Measurements from ENCODE around the gene HCN1.

The HCN1 gene

GRCh38 chr5:45281081-45281480, 415.1 kb downstream of the HCN1 start:
- H3K4me1 ChIP-seq (ENCODE audit: control insufficient read depth, insufficient read depth, low read length), result no peaks in the 10 kb centered on the region
- no peaks in the 10 kb centered on the region for H3K9me3 ChIP-seq (ENCODE audit: control insufficient read depth, insufficient read depth, low read depth, low read length)
- POLR2A ChIA-PET, result no interaction called here
- TF ChIP-seq ZBTB1 (tag by site-specific recombination; IDR thresholded peaks at IDR 0.05) (no peak), ZNF211 (tag by site-specific recombination; IDR thresholded peaks at IDR 0.05; ENCODE audit: low read depth) (no peak)
- H3K27ac ChIP-seq (ENCODE audit: extremely low read depth, low read depth, low read length), result no peak overlapping the region
- H3K4me3 ChIP-seq (ENCODE audit: low read depth, low read length), result no peak overlapping the region
- CTCF ChIA-PET, result no interaction called here
- H3K36me3 ChIP-seq (ENCODE audit: control insufficient read depth in 2 of 2, insufficient read depth in 1 of 2, low read length in 2 of 2), result no peaks in the 10 kb centered on the region

DNA sequence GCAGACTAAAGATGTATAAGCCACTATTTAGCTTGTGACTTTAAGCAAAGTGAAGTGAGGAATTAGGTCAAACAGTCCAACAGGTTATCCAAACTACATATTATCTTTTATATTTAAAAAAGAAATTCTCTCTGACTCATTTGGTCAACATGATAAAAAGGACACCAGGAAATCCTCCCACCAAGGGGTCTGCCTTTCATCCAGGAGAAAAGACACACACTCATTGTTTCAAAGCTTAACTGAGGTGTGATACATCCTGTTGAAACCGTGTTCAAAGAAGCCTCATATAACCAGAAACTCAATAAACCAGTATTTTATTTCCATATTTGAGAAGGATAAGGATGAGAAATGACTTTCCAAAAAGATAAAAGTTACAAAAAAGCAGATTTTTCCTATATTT, 417.1 kb downstream of the HCN1 start:
- H3K36me3 ChIP-seq (ENCODE audit: control insufficient read depth in 2 of 2, insufficient read depth in 1 of 2, low read length in 2 of 2), result no peaks in the 10 kb centered on the region
- no peaks in the 10 kb centered on the region for H3K4me1 ChIP-seq (ENCODE audit: control insufficient read depth, insufficient read depth, low read length)
- no peak overlapping the region for H3K4me3 ChIP-seq (ENCODE audit: low read depth, low read length)
- TF ChIP-seq ZNF660 (tag by site-specific recombination; IDR thresholded peaks at IDR 0.05), result no peak
- no peak for TF ChIP-seq ZNF530 (tag by site-specific recombination; IDR thresholded peaks at IDR 0.05; ENCODE audit: low read depth)
- no peak for TF ChIP-seq EGR2 (tag by site-specific recombination; IDR thresholded peaks at IDR 0.05; ENCODE audit: low read depth)
- TF ChIP-seq ZNF23 (tag by site-specific recombination; IDR thresholded peaks at IDR 0.05; ENCODE audit: borderline replicate concordance), result no peak
- TF ChIP-seq ELK4 (IDR thresholded peaks at IDR 0.05; ENCODE audit: borderline replicate concordance, low read depth, low read length), result no peak
- no peak for TF ChIP-seq ZNF423 (tag by site-specific recombination; IDR thresholded peaks at IDR 0.05)
- TF ChIP-seq YY1 (tag by site-specific recombination; IDR thresholded peaks at IDR 0.05), result no peak
- TF ChIP-seq TRIM28 (IDR thresholded peaks at IDR 0.05; ENCODE audit: borderline replicate concordance, low read length), result no peak
- no peak for TF ChIP-seq ZNF274 (IDR thresholded peaks at IDR 0.05; ENCODE audit: low read length)
- TF ChIP-seq ZNF274 (tag by site-specific recombination; IDR thresholded peaks at IDR 0.05; ENCODE audit: borderline replicate concordance), result no peak
- ChIA-PET CTCF (interaction anchor here (0.6 kb wide), 1 partner anchor 42 kb away, joined by 3 read pairs; no protein-coding TSS in a partner anchor), POLR2A (no interaction called here)
- no peaks in the 10 kb centered on the region for H3K9me3 ChIP-seq (ENCODE audit: control insufficient read depth, insufficient read depth, low read depth, low read length)
- H3K27ac ChIP-seq (ENCODE audit: extremely low read depth, low read depth, low read length), result no peak overlapping the region

DNA sequence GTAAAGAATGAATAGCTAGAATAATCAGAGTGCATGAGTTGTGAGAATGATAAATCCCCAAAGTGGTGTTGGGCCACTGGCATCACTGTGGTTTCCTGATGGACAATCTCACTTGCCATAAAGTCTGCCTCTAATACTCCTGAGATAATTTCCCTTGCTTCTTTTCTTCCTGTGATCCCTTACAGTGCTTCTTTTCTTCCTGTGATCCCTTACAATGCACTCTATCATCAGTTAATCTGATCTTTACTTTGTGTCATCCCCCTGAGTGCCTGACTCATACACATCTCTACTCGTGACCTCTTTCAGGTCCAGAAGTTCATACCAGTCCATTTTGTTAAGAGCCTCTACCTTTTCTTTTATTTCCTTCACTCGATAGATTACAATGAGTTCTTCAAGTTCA, 418.3 kb downstream of the HCN1 start:
- TF ChIP-seq ZNF335 (tag by site-specific recombination; conservative IDR thresholded peaks at IDR 0.05), result no peak
- no peak for TF ChIP-seq ZNF248 (tag by site-specific recombination; IDR thresholded peaks at IDR 0.05)
- TF ChIP-seq ZNF138 (tag by site-specific recombination; IDR thresholded peaks at IDR 0.05; ENCODE audit: borderline replicate concordance), result no peak
- TF ChIP-seq ZNF776 (tag by site-specific recombination; IDR thresholded peaks at IDR 0.05; ENCODE audit: borderline replicate concordance), result no peak
- no peak for TF ChIP-seq FEZF1 (tag by site-specific recombination; IDR thresholded peaks at IDR 0.05)
- TF ChIP-seq ZNF394 (tag by site-specific recombination; IDR thresholded peaks at IDR 0.05; ENCODE audit: borderline replicate concordance), result no peak
- TF ChIP-seq ZSCAN23 (tag by site-specific recombination; IDR thresholded peaks at IDR 0.05), result no peak
- no peak for TF ChIP-seq KLF16 (tag by site-specific recombination; IDR thresholded peaks at IDR 0.05)
- no peak for TF ChIP-seq ZNF596 (tag by site-specific recombination; IDR thresholded peaks at IDR 0.05)
- no peak for TF ChIP-seq ZSCAN30 (tag by site-specific recombination; IDR thresholded peaks at IDR 0.05)
- TF ChIP-seq ZNF561 (tag by site-specific recombination; IDR thresholded peaks at IDR 0.05; ENCODE audit: borderline replicate concordance), result no peak
- TF ChIP-seq ZNF571 (tag by site-specific recombination; IDR thresholded peaks at IDR 0.05), result no peak
- no peak for TF ChIP-seq KLF1 (tag by site-specific recombination; IDR thresholded peaks at IDR 0.05)
- TF ChIP-seq ZNF544 (tag by site-specific recombination; IDR thresholded peaks at IDR 0.05), result no peak
- no peak for TF ChIP-seq OVOL3 (tag by site-specific recombination; IDR thresholded peaks at IDR 0.05)
- TF ChIP-seq, protein P1, sequence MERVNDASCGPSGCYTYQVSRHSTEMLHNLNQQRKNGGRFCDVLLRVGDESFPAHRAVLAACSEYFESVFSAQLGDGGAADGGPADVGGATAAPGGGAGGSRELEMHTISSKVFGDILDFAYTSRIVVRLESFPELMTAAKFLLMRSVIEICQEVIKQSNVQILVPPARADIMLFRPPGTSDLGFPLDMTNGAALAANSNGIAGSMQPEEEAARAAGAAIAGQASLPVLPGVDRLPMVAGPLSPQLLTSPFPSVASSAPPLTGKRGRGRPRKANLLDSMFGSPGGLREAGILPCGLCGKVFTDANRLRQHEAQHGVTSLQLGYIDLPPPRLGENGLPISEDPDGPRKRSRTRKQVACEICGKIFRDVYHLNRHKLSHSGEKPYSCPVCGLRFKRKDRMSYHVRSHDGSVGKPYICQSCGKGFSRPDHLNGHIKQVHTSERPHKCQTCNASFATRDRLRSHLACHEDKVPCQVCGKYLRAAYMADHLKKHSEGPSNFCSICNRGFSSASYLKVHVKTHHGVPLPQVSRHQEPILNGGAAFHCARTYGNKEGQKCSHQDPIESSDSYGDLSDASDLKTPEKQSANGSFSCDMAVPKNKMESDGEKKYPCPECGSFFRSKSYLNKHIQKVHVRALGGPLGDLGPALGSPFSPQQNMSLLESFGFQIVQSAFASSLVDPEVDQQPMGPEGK (tag by site-specific recombination; IDR thresholded peaks at IDR 0.05), result no peak
- no peak for TF ChIP-seq ZNF184 (tag by site-specific recombination; IDR thresholded peaks at IDR 0.05)
- no peak for TF ChIP-seq MEIS1 (CRISPR knock-in tag; IDR thresholded peaks at IDR 0.05; ENCODE audit: borderline replicate concordance)
- no peaks in the 10 kb centered on the region for H3K9me3 ChIP-seq (ENCODE audit: control insufficient read depth, insufficient read depth, low read depth, low read length)
- POLR2A ChIA-PET, result no interaction called here
- H3K4me3 ChIP-seq (ENCODE audit: low read depth, low read length), result no peak overlapping the region
- H3K27ac ChIP-seq (ENCODE audit: extremely low read depth, low read depth, low read length), result no peak overlapping the region
- no peaks in the 10 kb centered on the region for H3K36me3 ChIP-seq (ENCODE audit: control insufficient read depth in 2 of 2, insufficient read depth in 1 of 2, low read length in 2 of 2)
- CTCF ChIA-PET, result no interaction called here
- H3K4me1 ChIP-seq (ENCODE audit: control insufficient read depth, insufficient read depth, low read length), result no peaks in the 10 kb centered on the region
